GM21515 (cell line): ENCODE results near the gene SF1.

ENCODE experiments used
- ATAC-seq: cut with Tn5 transposase; IDR thresholded peaks from one replicate; pipeline ENCODE4 v1.9.1; 2021; ENCODE audit not compliant: unreplicated experiment

SF1 gene

GRCh38 chr11:64746486-64746885 lies 31.9 kb downstream of the SF1 start:
- no peak for ATAC-seq

GRCh38 chr11:64745521-64746328 lies 32.6 kb downstream of the SF1 start:
- no peak for ATAC-seq

GRCh38 chr11:64745189-64745520 lies 33.2 kb downstream of the SF1 start:
- ATAC-seq, result no peak

GRCh38 chr11:64744544-64745188 lies 33.7 kb downstream of the SF1 start:
- ATAC-seq, result no peak

- no peak for ATAC-seq
These were observed 34.5 kb downstream of the SF1 start, which contains the start of gene RASGRP2 for GRCh38 chr11:64743591-64744543. Gene RASGRP2, minus strand, starts transcription at chr11:64744142. Its CDS starts 1,276 bp downstream, at chr11:64742866.

GRCh38 chr11:64742889-64743590 lies 35.3 kb downstream of the SF1 start:
- no peak for ATAC-seq

GRCh38 chr11:64742087-64742888 lies 36.1 kb downstream of the SF1 start:
- no peak for ATAC-seq

GRCh38 chr11:64741375-64742086 lies 36.8 kb downstream of the SF1 start:
- no peak for ATAC-seq

GRCh38 chr11:64739871-64740270 lies 38.5 kb downstream of the SF1 start:
- no peak for ATAC-seq

GRCh38 chr11:64736654-64737053 lies 41.7 kb downstream of the SF1 start:
- ATAC-seq, result no peak

- no peak for ATAC-seq
These were observed 42.5 kb downstream of the SF1 start for GRCh38 chr11:64735725-64736259.

- no peak for ATAC-seq
These were observed 43.3 kb downstream of the SF1 start for GRCh38 chr11:64734811-64735724.

- no peak for ATAC-seq
These were observed 46.7 kb downstream of the SF1 start for GRCh38 chr11:64731601-64732000.

GRCh38 chr11:64729851-64730382 lies 48.4 kb downstream of the SF1 start:
- no peak for ATAC-seq

- no peak for ATAC-seq
These were observed 49.5 kb downstream of the SF1 start for GRCh38 chr11:64728757-64729365.

GRCh38 chr11:64726867-64727530 lies 51.3 kb downstream of the SF1 start:
- ATAC-seq, result no peak

- ATAC-seq, result no peak
These were observed 52.1 kb downstream of the SF1 start for GRCh38 chr11:64726211-64726641.
